ENCODE results near the gene CKLF. TPM values are rescaled to one million over a fixed set of nuclear protein-coding genes. Genes with fewer than 3 reads are reported as not detected.

The CKLF gene
- polyA plus RNA-seq, 1 of the 3 experiments (the other 2 are of a cell fraction), result 211 TPM

- DNase-seq, result peak; percentile 66
- H3K4me3 ChIP-seq (ENCODE audit: low read depth in 2 of 2, low read length in 1 of 2), result no peak overlapping the region
- TF ChIP-seq REST (IDR thresholded peaks at IDR 0.05; ENCODE audit: low read depth, low read length) (peak; percentile 64; the same call in 1 of the 2 replicates), PBX3 (IDR thresholded peaks at IDR 0.05) (peak; percentile 43; the same call in 1 of the 2 replicates), TAF1 (IDR thresholded peaks at IDR 0.05; ENCODE audit: borderline replicate concordance, low read depth, low read length) (0 out of 2 replicates have a peak, but pooled peaks have one; percentile 35), GABPA (IDR thresholded peaks at IDR 0.05; ENCODE audit: low read depth) (peak; percentile 73), NFIC (IDR thresholded peaks at IDR 0.05; ENCODE audit: borderline replicate concordance) (peak; percentile 99), CHD2 (IDR thresholded peaks at IDR 0.05; ENCODE audit: low read length, partially characterized antibody) (no peak), RXRA (IDR thresholded peaks at IDR 0.05; ENCODE audit: borderline replicate concordance, low read depth) (peak; percentile 86; the same call in 1 of the 2 replicates), POLR2AphosphoS5 (IDR thresholded peaks at IDR 0.05; ENCODE audit: low read depth, low read length) (peak; percentile 71; the same call in 1 of the 2 replicates), FOXM1 (IDR thresholded peaks at IDR 0.05; ENCODE audit: low read depth) (no peak), FOSL2 (IDR thresholded peaks at IDR 0.05; ENCODE audit: borderline replicate concordance, low read depth) (peak; percentile 91), FOXJ3 (CRISPR knock-in tag; IDR thresholded peaks at IDR 0.05) (no peak), RCOR1 (IDR thresholded peaks at IDR 0.05; ENCODE audit: low read length) (no peak), ZBTB33 (IDR thresholded peaks at IDR 0.05; ENCODE audit: borderline replicate concordance, low read depth) (peak; percentile 78; the same call in 1 of the 2 replicates), USF2 (IDR thresholded peaks at IDR 0.05; ENCODE audit: borderline replicate concordance, low read depth, low read length) (no peak), TEAD4 (IDR thresholded peaks at IDR 0.05; ENCODE audit: borderline replicate concordance, insufficient read depth) (peak; percentile 47; the same call in 1 of the 2 replicates), GATA2 (CRISPR knock-in tag; IDR thresholded peaks at IDR 0.05) (no peak), IRF3 (IDR thresholded peaks at IDR 0.05; ENCODE audit: low read depth, low read length) (no peak), TCF12 (IDR thresholded peaks at IDR 0.05) (peak; percentile 89), EP300 (IDR thresholded peaks at IDR 0.05; ENCODE audit: borderline replicate concordance in 1 of 2, low read depth in 1 of 2, low read length in 1 of 2) (peak in 1 of 2 experiments; percentile 78; a peak in 1 of 4 replicates), RAD21 (IDR thresholded peaks at IDR 0.05; ENCODE audit: low read length) (no peak), JUND (IDR thresholded peaks at IDR 0.05) (peak; percentile 84), USF1 (IDR thresholded peaks at IDR 0.05; ENCODE audit: borderline replicate concordance, low read depth) (peak; percentile 74; the same call in 1 of the 2 replicates)
Observed at GRCh38 chr16:66516808-66517585, 35.4 kb upstream of the CKLF start.

More at GRCh38 chr16:66516808-66517585, 35.4 kb upstream of the CKLF start:
- WGBS (ENCODE audit: low lambda C conversion rate), result 33% methylated on average over 14 of the region's 15 CpGs
- no peaks in the 10 kb centered on the region for H3K27me3 ChIP-seq (ENCODE audit: insufficient read depth)
- no peaks in the 10 kb centered on the region for H3K36me3 ChIP-seq (replicated peaks in 1 of 2; ENCODE audit: control insufficient read depth in 1 of 2, insufficient read depth in 2 of 2, low read length in 1 of 2)
- H3K4me2 ChIP-seq, result peak overlapping the region; percentile 72
- no peaks in the 10 kb centered on the region for H3K9me3 ChIP-seq
- peak overlapping the region; percentile 53; the same call in 1 of the 2 replicates for H2AFZ ChIP-seq (ENCODE audit: low read depth)
- peak overlapping the region; percentile 89 to 94 for H3K27ac ChIP-seq (ENCODE audit: low read depth in 2 of 2, low read length in 1 of 2)
- peaks cover 15 to 29% of the 10 kb centered on the region in 2 experiments; a peak in 3 of 4 replicates for H3K4me1 ChIP-seq (ENCODE audit: control insufficient read depth in 1 of 2, insufficient read depth in 2 of 2, low read depth in 1 of 2, low read length in 1 of 2)
- CTCF ChIA-PET, result interaction anchor here (2.6 kb wide), 1 partner anchor 110 kb away, joined by 8 read pairs; no protein-coding TSS in a partner anchor
- POLR2A ChIA-PET, result no interaction called here
- H3K9me2 ChIP-seq, result no peaks in the 10 kb centered on the region
- no peaks in the 10 kb centered on the region for H3K79me2 ChIP-seq (ENCODE audit: insufficient read depth)
- peak overlapping the region; percentile 63 for H3K9ac ChIP-seq
- H3F3A ChIP-seq (replicated peaks; ENCODE audit: insufficient read depth), result peaks cover 22% of the 10 kb centered on the region
- no peaks in the 10 kb centered on the region for H4K20me1 ChIP-seq (ENCODE audit: insufficient read depth)

All from SK-N-SH (cell line).